HepG2 (cell line): ENCODE results near the gene TUBA4B. TPM values are rescaled to one million over a fixed set of nuclear protein-coding genes. Genes with fewer than 3 reads are reported as not detected.

Experiments
- ARNT2 ChIP-seq: sonication (generic); formaldehyde crosslinking; IDR thresholded peaks from 2 replicates; pipeline ENCODE4 v1.8.0; 2022; ENCODE audit warnings: mild to moderate bottlenecking, low read depth, missing genetic modification reagents, moderate library complexity
- HES4 ChIP-seq: sonication (generic); formaldehyde crosslinking; IDR thresholded peaks from 2 replicates; pipeline ENCODE4 v1.9.0; 2021; ENCODE audit warnings: mild to moderate bottlenecking, missing genetic modification reagents, borderline replicate concordance
- HNRNPL ChIP-seq: fragments of 200-400 bp; formaldehyde crosslinking; IDR thresholded peaks from 2 replicates; pipeline ENCODE4 v1.6.1; 2017; ENCODE audit warnings: mild to moderate bottlenecking, low read depth, low read length
- MTA1 ChIP-seq: sonication (generic); formaldehyde crosslinking; IDR thresholded peaks from 2 replicates; pipeline ENCODE4 v1.4.0; 2020; ENCODE audit warnings: missing genetic modification reagents, mild to moderate bottlenecking, borderline replicate concordance
- POGK ChIP-seq: sonication (generic); formaldehyde crosslinking; conservative IDR thresholded peaks from 2 replicates; pipeline ENCODE4 v1.8.0; 2022; ENCODE audit warnings: mild to moderate bottlenecking, moderate library complexity, missing genetic modification reagents
- REL ChIP-seq: sonication (generic); formaldehyde crosslinking; conservative IDR thresholded peaks from 2 replicates; pipeline ENCODE4 v1.8.0; 2022; ENCODE audit warnings: mild to moderate bottlenecking, missing genetic modification reagents, moderate library complexity
- ZBTB20 ChIP-seq: sonication (generic); formaldehyde crosslinking; IDR thresholded peaks from 2 replicates; pipeline ENCODE4 v1.8.1; 2023; ENCODE audit warnings: missing genetic modification reagents, low read depth, mild to moderate bottlenecking, borderline replicate concordance
- ZBTB40 ChIP-seq, 2 experiments: fragments of 450-650 bp in 1 of 2; sonication (generic) in 1 of 2; formaldehyde crosslinking in 1 of 2; IDR thresholded peaks; 2 replicates each; pipeline versions ENCODE4 v1.6.1 to v1.8.0; 2016 to 2022; ENCODE audit warnings: antibody characterized with exemption in 1 of 2, mild to moderate bottlenecking in 1 of 2, missing genetic modification reagents in 1 of 2
- ZNF33A ChIP-seq: sonication (generic); formaldehyde crosslinking; IDR thresholded peaks from 2 replicates; pipeline ENCODE4 v1.5.1; 2020; ENCODE audit warnings: missing genetic modification reagents, mild to moderate bottlenecking, moderate library complexity, borderline replicate concordance
- ZNF674 ChIP-seq: sonication (generic); formaldehyde crosslinking; IDR thresholded peaks from 2 replicates; pipeline ENCODE4 v1.5.0; 2020; ENCODE audit warnings: low read depth, mild to moderate bottlenecking, missing genetic modification reagents
- ZNF788 ChIP-seq: sonication (generic); formaldehyde crosslinking; IDR thresholded peaks from 2 replicates; pipeline ENCODE4 v1.5.0; 2020; ENCODE audit warnings: mild to moderate bottlenecking, missing genetic modification reagents, borderline replicate concordance
- polyA plus RNA-seq, 8 experiments: library from polyadenylated mRNA; depleted of rRNA in 3 of 8; stranded (reverse) in 7 of 8; unstranded in 1 of 8; fragments of >200 nt; fragmentation: Illumina TruSeq in 4 of 8; extraction: Trizol in 4 of 8; gene quantifications; 2 replicates each; pipeline versions ENCODE4 v1.2.1 to v1.2.3, GENCODE V29; 2011 to 2016; ENCODE audit warnings: low read depth in 4 of 8, missing spikeins in 1 of 8, mixed read lengths in 1 of 8; ENCODE audit not compliant: insufficient read depth in 1 of 8
- total RNA-seq, 5 experiments: library from RNA; depleted of rRNA; stranded (reverse); fragments of >200 nt; fragmentation: Illumina TruSeq; extraction: Trizol; gene quantifications; 2 replicates each; pipeline ENCODE4 v1.2.3, GENCODE V29; 2016; ENCODE audit warnings: low read depth in 1 of 5
- TF ChIP-seq, protein P1 (sequence below): sonication (generic); formaldehyde crosslinking; conservative IDR thresholded peaks from 2 replicates; pipeline ENCODE4 v1.4.0; 2020; ENCODE audit warnings: mild to moderate bottlenecking, missing genetic modification reagents, moderate library complexity

TUBA4B gene
- total and polyA plus RNA-seq, 2 of the 13 experiments (the other 11 are each of a cell fraction or from before 2014, with no cell fraction given): 0.18 to 0.22 TPM

DNA sequence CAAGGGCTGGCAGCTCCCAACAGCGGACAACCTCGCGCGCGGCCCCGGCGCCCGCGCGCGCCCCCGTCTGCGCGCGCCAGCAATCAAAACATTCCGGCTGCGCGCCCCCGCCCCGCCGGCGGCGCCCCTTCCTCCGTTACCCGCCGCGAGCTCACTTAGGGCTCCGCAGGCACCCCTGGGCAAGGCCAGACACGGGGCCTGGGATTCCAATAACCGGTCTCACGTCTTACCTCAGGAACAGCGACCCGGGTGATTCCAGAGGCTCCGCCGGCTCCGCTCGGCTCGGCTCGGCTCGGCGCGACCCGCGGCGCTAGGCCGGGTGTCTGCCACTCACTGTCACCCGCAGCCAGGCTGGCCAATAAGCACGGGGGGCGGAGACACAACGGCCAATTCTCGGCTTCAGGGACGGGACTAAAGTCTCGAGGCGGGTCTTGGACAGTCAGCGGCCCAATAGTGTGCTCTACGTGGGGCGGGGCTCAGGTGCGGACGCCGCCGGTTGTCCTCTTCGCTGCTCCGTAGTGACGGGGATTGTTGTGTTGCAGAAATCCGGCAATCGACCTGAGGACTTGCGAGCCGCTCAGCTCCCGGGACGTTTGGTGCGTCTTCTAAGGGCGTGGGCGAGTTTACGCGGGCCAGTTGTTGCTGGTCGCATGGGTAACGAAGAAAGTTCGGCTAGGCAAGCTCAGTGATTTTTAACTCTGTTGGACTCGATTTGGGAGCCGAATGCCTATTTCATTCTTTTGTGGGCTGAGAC is 23.6 kb upstream of the TUBA4B start, which contains the start of the genes ANKZF1 and ATG9A (continued):
- TF ChIP-seq POGK (CRISPR knock-in tag): peak; percentile 71
- TF ChIP-seq REL (CRISPR knock-in tag): no peak
- TF ChIP-seq ZNF674 (CRISPR knock-in tag): no peak
- no peak for TF ChIP-seq ZBTB40 (IDR thresholded peaks at IDR 0.05)
- TF ChIP-seq ZBTB40 (CRISPR knock-in tag; IDR thresholded peaks at IDR 0.05): 0 out of 2 replicates have a peak, but pooled peaks have one; percentile 72
- peak; percentile 19; the same call in 1 of the 2 replicates for TF ChIP-seq ARNT2
- TF ChIP-seq MTA1: peak; percentile 35; the same call in 1 of the 2 replicates
- TF ChIP-seq ZBTB20 (CRISPR knock-in tag): peak; percentile 79
- TF ChIP-seq ZNF33A: peak; percentile 83; the same call in 1 of the 2 replicates
- TF ChIP-seq, protein P1, sequence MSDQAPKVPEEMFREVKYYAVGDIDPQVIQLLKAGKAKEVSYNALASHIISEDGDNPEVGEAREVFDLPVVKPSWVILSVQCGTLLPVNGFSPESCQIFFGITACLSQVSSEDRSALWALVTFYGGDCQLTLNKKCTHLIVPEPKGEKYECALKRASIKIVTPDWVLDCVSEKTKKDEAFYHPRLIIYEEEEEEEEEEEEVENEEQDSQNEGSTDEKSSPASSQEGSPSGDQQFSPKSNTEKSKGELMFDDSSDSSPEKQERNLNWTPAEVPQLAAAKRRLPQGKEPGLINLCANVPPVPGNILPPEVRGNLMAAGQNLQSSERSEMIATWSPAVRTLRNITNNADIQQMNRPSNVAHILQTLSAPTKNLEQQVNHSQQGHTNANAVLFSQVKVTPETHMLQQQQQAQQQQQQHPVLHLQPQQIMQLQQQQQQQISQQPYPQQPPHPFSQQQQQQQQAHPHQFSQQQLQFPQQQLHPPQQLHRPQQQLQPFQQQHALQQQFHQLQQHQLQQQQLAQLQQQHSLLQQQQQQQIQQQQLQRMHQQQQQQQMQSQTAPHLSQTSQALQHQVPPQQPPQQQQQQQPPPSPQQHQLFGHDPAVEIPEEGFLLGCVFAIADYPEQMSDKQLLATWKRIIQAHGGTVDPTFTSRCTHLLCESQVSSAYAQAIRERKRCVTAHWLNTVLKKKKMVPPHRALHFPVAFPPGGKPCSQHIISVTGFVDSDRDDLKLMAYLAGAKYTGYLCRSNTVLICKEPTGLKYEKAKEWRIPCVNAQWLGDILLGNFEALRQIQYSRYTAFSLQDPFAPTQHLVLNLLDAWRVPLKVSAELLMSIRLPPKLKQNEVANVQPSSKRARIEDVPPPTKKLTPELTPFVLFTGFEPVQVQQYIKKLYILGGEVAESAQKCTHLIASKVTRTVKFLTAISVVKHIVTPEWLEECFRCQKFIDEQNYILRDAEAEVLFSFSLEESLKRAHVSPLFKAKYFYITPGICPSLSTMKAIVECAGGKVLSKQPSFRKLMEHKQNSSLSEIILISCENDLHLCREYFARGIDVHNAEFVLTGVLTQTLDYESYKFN (CRISPR knock-in tag): peak; percentile 51; the same call in 1 of the 2 replicates
- TF ChIP-seq ZNF788 (CRISPR knock-in tag): peak; percentile 61
- no peak for TF ChIP-seq HES4
- TF ChIP-seq HNRNPL: 0 out of 2 replicates have a peak, but pooled peaks have one; percentile 29
